GM19397 (cell line): ENCODE measurements around the gene ZBTB20.

Experiments
- ATAC-seq: cut with Tn5 transposase; IDR thresholded peaks from one replicate; pipeline ENCODE4 v1.9.1; 2021; ENCODE audit warnings: mild to moderate bottlenecking, moderate library complexity; ENCODE audit not compliant: unreplicated experiment

The ZBTB20 gene

DNA sequence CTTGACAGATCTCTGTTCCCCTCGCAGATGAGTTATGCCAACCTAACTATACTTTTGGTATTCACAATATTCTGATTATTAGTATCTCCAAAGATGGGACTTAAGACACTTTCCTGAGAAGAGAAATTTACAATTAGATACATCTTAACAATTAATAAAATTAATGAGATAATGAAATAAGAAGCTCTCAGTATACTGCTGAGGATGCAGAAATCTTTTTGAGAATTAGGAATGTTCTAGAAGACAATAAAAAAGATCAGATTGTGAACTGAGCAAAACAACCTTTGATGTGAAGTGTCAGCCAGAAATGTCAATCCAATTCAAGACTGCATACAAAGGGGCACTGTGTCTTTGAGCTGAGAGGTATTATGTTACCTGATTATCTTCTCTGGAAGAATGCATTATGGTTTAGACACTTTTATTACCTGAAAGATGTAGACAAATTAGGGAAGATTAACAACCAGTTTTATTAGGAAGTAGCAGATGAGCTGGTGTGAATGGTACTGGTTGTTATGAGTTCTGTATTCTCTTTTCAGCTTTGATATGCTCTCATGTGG is 590.4 kb downstream of the ZBTB20 start:
- no peak for ATAC-seq

DNA sequence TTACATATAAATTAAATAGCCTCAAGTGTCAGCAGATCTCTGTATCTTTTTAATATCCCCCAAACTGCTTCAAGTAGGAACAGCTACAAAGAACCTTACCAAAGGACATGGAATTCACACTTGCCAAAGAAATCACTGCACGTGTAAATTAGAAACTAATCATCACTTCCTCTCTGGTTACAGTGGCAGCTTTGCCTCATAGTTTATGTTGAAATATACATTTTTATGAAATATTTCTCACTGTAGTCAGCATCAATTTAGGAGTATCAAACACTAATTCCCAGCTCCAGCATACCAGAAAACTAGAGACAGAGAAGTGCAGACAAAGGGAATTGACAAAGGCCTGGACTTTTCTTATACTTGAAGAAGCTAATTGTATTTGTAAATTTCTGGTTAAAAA is 592.4 kb downstream of the ZBTB20 start:
- ATAC-seq = no peak

DNA sequence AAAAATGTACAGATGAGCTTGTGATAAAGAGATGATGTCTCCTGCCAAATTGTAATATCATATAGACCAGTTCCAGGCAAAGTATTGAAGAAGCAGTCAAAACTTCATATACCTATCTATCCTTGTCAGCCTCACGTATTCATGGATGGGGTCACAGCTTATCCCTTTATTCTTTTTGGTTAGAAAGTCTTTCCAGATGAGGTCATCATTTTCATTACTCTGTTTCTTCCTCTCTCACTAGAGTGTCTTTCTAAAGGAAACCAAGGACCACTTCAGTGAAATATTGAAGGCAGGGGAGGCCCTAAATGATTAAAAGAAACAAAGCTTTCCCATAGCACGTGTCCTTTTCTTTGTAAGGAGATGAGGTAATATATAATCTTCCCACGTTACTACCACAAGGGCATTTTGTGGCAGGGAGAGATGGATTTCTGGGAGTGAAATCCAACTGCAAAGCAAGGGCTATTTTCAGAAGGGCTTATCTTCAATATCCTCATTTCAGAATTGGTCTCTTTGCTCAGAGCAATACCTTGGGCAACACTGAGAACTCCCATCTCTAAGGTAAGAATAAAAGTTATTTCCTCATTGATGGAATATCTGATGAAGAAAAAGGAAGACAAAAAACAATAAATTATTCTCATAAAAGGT is 593.0 kb downstream of the ZBTB20 start:
- ATAC-seq = no peak

DNA sequence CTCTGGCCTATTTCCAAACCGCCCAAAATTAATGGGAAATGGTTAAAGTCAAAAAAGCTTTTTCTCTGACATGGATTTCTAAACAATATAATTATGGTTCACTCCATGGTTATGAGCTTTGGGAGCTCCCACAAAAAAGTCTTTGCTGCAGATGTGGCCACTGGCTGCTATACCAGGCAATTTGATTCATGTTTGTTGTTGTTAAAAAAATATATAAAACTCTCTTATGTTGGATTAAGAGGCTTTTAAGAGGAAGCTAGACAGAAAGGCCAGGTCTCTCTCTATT is 594.6 kb downstream of the ZBTB20 start:
- ATAC-seq = no peak

DNA sequence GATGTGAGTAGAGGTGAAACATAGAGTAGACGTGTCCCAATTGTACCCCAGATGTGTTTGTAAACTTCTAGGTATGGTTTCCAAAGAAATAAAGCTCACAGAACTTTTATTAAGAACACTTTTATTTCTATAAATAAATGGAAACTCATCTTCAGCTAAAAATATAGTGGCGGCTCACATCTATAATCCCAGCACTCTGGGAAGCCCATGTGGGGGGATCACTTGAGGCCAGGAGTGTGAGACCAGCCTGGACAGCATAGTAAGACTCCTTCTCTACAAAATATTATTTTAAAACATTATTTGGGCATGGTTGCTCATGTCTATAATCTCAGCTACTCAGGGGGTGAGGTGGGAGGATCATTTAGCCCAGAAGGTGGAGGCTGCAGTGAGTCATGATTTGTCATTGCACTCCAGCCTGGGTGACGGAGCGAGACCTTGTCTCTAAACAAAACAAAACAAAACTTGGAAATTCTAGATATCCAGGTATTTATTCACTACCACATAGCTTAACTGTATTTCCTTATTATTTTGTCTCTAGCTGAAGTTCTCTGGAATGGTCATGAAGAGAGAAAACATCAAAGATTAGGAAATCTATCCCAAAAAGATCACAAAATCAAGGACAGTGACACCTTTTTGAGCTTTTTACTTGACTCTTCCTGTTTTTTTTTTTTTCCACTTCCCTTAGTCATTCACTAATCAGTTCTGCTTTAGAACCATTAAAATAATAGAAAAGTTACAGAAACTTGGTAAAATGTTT is 595.1 kb downstream of the ZBTB20 start:
- no peak for ATAC-seq

DNA sequence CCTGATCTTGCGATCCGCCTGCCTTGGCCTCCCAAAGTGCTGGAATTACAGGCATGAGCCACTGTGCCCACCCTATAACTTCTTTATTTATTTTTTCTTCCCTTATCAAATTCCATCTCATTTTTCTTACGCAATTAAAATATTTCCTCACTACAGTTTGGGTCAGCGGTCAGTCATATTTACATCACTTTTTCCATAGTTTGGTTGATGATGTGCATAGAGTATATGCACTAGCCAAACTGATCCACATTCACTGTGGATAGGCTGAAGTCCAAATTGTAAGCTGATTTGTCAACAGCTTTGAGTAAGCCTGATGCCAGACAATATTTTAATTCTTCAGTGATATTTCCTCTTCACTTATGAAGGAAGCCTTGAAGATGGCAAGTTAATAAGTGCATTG is 596.9 kb downstream of the ZBTB20 start:
- ATAC-seq = no peak

DNA sequence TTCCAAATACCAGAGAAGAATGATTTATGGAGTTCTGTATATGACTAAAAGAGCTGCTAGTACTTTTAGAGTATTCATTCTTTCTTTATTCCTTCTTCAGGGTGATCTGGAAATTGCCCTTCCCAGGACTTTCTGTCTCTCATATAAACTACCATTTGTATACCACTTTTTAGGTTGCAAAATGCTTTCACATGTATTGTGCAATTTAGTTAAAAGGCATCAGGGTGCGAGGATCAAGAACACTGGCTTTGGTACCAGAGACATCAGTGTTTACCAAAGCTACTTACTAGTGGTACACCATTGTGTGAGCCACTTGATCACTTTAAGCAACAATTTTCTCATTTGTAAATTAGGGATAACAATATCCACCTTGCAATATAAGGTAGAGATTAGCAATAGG is 601.9 kb downstream of the ZBTB20 start:
- ATAC-seq = no peak

DNA sequence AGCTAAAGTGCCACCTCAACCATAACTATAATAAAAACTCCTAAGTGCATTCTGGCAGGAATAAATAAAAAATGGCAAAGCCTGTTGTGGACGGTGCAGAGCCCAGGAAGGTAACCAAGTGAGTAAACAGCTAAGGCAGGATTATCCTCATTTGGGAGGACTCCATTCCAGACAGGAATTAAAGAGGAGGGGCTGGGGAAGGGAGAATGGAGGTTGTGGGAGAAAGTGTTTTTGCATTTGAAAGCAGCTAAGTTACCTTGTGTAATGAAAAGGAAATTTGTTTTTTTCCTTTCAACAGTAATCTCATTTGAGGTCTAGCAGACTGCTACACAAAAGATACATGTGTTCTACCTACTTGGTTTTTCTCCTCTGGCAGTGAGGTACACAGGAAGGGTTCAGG is 604.7 kb downstream of the ZBTB20 start:
- ATAC-seq = no peak

DNA sequence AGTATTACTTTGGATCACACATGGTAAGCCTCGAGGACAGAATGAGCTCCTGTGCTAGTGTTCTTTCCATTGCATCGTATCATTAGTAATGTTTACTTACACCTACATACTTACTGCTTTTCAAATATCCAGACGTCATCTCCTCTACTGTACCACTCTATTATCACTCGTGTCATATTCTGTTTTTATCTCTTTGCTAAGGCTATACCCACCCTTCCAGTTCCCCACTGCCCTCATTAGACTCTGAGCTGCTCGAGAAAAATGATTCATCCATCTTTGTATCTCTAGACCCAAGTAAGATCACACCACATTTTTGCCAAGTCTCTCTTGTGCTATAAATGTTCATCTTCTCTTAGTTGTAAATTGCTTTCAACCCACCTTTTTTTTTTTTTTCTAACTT is 607.6 kb downstream of the ZBTB20 start:
- no peak for ATAC-seq

DNA sequence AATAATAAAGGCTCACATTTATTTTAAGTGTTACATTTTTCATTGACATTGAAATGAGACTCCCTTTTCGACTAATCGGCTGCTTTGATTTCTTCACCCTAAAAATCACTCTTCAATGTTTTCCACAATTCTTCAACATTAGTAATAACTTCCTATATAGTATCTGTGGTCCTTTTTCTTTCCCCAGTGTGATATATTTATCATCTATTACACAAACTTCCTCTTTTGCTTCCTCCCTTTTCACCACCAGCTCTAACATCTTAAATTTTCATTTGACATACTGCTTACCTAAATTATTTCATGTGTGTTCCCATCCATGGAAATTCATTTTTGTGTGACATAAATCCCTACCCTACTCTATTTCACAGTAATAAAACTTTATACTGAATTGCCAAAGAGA is 608.9 kb downstream of the ZBTB20 start:
- ATAC-seq = no peak

DNA sequence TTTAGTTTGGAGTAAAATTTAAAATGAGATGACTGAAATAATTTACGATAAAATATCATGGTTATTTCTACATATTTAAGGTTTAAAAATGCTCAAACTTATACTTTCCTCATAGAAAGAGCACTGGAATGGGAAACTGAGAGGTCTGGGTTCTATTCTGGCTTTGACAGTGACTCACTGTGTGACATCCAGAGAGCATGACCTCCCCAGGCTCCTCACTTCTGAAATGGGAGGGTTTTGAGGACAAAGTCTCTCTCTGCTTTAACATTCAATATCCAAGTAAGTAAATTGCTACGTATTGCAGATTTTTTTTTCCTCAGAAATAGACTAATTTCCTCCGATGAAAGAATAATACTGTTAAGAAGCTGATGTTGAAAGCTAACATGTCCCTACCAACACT is 618.6 kb downstream of the ZBTB20 start:
- no peak for ATAC-seq

DNA sequence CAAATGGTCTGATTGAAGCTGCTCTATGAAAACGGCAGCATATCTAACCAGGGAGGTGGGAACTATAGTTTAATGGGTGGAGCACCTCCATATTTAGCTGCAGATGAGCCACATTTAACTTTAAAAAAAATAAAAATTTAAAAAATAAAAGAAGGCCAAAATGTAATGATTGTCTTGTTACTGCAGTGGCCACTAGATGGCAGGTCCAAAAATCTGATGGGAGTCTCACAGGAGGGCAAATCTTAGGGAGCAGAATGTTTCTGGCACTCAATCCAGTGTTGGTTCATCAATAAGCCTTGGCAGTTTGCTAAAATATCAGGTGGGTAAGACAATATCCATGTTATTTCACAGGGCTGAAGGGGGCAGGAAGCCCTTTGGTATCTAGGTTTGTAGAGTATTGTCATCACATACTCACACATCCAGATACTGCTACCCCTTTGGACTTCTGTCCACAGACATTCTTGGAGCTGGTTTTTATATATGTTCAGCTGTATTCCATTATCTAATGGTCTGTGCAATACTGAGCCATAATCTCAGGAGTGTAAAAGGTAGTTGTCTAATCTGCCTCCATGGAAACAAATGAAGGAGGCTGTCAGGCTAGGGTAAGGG is 619.9 kb downstream of the ZBTB20 start:
- no peak for ATAC-seq

DNA sequence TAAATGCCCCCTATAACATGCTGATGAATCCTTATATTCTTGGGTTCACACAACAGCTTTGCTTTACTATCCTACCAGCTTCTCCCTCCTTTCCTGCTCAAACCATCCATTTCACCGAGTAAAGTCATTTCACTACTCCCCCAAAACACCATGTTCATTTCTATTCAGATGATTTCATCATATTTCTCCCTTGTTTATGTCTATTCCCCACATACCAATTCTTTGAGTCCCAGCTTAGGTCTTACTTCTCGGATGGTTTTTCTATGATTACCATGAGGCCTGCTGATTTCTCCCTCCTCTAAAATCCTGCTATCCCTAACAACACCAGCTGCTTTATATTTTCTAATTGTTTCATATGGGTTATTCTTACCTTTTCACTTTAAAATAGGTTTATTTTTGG is 621.8 kb downstream of the ZBTB20 start:
- no peak for ATAC-seq

DNA sequence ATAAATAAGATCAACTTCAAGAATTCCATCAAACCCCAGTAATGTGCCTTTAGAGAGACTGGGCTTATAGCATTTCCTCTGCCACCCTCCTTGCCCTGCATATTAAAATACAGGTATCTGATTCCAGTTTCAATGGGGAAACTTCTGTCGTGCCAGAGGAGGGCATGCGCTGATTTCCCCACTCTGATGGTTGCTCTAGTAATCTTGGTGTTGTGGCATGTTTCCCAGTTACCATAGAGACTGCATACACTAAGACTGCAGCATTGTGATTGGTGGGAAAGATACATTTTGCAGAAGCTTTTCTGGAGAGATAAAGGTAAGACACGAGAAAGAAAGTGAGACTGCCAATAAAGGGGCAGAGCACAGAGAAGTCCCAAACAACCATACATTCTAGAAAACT is 627.7 kb downstream of the ZBTB20 start:
- no peak for ATAC-seq

DNA sequence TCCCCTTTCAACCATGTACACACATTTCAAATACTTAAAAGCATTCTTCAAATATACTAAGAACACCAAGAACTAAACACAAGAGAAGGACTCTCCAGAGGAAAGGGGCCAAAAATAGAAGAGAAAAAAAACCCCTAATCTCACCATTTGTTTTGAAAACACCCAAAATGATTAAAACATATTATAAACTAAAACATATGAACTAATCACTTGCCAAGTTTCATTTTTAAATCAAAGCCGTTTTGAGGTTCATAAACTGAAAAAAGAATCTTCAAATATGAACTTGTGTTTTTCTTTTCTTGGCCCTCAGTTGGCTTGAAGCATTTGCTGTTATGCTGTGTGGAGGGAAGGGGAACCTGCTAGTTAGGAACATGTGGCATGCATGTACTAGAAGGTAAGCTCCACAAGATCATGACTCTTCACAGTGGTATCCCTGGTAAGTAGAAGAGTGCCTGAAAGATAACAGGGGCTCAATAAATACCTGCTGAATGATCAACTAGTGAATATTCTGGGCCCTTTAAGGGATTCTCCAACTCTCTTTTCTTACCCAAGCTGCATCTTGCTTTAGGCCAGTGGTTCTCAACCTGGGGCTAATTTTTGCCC is 628.8 kb downstream of the ZBTB20 start:
- ATAC-seq = no peak

DNA sequence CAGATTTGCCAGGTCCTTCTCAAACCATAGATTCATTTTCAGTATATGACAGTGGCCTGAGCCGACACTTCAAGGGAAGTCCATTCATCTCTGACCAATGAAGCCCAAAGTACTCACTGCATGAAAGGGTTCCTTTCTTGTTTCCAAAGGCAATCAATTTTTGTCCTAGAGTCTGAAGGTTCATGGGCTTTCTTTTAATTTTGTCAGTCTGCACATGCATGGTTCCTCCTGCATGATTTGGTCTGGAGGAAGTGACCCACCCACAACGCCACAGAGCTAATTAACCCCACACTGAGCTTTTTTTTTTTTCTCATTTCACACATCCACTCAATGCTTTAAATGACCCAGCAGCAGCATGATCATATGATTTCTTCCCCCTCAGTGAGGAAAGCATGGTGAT is 636.9 kb downstream of the ZBTB20 start:
- ATAC-seq = no peak

DNA sequence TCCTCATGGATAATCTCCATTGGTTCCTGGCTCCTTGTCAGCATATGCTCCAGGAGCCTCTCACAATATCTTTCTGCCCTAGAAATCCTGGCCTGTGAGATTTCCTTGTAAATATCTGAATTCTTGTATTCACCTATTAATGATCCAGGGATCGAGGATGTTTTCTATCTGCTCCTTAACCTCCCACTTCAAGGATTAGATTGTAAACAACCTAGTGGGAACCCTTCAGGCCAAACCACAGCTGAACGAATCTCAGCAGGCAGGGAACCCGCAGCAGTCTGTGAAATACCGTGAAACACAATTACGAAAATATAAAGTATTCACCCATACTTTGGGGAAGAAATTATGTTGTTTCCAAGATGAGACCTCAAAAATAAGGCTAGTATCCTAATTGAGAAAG is 637.3 kb downstream of the ZBTB20 start:
- no peak for ATAC-seq

DNA sequence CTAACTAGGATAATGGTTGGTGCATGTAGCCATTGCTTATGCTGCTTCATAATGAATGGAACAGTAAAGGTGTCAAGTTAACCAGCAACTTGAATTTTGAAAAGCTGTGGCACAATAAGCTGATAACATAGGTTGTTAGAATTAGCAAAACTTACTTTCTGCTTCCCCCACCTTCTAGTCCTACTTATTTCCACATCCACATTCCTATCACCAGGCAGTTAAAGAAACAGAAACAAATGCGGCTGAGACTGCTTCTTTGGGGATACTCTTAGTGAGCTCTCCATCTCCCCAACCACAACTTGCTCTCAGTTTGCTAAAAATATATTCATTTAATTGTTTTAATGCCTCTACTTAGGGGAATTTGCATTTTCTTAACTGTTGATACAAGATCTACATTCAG is 638.1 kb downstream of the ZBTB20 start:
- ATAC-seq = no peak

DNA sequence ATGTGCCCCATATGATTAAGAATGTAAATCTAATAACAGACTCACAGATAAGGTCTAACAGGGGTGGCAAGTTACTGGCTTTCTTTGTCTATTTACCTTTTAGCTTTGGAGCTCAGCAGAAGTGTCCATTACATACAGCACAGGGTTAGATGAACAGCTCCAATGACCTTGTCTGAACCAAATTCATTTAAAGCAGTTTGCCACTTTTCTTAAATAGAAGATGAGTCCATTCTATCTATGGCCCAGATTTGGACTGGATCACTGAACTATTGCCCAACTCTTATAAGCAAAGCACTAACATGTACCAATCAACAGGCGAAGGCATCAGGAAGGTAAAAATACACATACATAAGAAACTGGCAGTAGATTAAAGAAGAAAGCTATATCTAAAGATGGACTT is 638.9 kb downstream of the ZBTB20 start:
- ATAC-seq = no peak

DNA sequence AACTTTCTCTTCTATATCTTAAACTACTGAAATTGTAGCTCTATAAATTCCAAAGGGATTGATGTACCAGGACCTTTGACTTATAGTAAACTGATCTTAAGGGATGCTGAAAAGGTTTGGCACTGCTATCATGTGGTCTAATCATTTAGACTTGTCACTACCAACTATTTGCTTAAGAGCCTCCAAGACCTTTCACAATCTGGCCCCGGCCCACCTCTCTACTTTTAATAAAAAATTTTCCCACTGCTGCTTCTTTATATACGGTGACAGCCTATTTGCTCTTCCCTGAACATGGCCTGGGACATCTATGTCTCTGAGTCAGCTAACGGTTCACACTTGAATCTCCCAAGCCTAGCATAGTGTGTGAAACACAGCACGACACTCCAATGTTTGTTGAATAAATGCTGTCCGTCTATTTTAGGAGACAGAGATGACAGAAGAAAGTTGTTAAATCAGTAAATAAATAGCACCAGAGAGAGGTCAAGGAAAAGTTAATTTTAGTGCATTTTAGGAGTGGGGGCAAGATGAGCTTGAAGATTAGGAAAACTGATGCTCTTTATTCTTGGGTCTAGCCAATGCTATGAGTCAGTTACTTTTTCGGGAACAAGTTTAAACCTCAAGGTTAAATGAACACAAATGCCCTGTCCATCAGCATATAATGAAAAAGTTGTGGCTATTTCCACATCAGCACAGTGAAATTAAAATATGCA is 640.3 kb downstream of the ZBTB20 start:
- ATAC-seq = no peak

DNA sequence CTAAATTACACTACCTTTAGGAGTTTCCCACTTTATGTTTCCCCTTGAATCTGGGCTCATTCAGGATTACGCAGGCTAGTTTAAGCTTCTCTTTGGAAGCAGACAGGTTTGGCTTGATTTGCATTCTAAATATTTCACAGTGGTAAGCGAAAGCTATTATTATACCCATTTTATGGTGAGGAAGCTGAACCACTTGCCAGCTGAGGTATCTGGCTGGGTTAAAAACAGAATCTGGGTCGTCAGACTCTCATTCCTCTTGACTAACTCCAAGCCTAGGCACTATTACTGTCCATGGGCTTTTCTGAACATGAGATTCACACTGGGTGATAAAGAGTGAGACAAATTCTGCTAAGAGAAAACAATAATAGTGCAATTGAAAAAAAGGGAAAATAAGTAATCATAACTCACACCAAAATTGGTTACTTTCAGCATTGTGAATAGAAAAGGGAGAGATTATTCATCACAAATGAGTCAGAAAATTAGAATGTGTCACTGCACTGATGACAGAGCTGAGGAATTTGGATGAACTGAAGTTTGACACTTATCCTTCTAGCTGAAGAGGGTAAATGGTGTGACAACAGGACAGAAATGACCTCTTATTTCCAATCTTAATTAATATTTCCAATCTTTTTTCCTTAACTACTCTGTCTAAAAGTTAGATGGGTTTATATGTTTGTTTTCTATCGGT is 642.0 kb downstream of the ZBTB20 start:
- ATAC-seq = no peak
